Activated naive CD4-positive, alpha-beta T cell treated with Interleukin-2 at 50 U/mL for 16 hours (primary cell): ENCODE measurements around the gene RFESD.

Experiments
- DNase-seq: peaks from one replicate; pipeline ENCODE4 v3.0.0-alpha.2; 2020

Gene RFESD

DNA sequence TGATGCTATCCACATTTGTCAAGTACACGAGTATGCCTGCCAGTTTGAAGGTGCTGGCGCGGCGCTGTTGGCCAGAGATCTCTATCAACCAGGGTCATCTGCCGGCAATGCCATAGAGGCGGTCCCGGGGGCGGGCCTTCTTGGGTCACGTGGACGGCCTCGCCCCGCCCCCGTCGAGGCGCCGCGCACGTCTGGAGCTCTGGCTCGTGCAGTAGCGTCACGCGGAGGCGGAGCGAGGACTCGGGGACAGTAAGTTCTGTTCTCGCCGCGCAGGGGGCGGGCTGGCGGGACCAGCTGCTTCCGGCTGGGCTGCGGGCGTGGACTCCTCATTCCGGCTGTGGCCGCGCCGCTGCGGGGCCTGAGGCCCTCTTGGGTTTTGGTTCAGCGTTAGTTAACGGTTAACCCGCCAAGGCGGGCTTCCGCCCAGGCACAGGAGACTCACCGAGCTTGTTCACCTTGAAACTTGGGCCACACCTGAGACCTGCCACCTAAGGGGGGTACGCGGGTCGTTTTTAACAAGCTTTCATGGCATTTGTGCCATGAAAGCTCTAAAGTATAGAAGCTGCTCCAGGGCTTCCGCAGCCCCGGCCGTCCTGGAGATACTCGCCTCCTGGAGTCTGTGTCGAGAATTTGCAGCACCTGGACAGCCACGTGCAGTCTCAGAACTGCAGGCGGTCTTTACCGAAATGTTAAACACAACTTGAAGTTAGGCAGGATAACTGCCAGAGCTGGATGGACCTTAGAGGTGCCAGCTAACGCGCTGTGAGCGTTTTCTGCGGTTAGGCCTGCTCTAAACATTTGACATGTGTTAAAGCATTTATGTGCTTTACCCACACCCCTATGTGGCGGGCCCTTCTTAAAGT is at the start of gene RFESD:
TSS of gene RFESD (plus strand) at position 209 of the 863 bp plus-strand sequence. CDS start 5,495 bp downstream, outside the sequence.
- DNase-seq = peak; percentile 94

DNA sequence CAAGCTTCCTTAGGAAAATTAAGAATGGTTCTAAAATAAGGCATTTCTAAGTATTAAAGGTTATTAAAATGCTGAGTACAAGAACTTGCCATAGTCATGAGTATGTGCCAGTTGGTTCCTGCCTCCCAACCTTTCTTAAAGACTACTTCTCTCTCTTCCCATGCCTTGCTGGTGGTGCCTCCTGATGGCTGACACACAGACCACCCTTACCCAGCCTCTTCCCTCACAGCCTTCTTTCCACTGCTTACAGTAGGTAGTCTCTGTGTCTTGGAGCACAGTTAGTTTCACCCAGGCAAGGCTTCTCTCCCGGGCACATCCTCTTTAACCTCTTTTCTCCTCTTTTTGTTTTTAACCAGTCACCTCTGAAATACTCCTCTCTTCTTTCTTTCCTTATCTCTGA is 47.3 kb upstream of the RFESD start:
- no peak for DNase-seq

DNA sequence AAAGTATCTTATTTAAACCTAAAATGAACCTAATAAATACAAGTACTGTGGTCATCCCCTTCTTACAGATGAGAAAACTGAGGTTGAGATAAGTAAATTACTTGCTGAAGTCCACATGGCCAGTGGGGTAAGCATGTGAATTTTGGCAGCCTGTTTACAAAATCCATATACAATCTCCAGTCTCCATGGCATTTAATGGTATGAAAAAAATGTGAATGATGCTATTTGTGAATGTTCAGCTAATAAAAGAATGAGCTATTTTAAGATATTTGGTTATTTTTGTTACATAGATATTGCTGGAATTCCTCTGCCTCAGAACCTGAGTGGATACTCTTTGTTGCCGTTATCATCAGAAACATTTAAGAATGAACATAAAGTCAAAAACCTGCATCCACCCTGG is 46.0 kb upstream of the RFESD start:
- no peak for DNase-seq

DNA sequence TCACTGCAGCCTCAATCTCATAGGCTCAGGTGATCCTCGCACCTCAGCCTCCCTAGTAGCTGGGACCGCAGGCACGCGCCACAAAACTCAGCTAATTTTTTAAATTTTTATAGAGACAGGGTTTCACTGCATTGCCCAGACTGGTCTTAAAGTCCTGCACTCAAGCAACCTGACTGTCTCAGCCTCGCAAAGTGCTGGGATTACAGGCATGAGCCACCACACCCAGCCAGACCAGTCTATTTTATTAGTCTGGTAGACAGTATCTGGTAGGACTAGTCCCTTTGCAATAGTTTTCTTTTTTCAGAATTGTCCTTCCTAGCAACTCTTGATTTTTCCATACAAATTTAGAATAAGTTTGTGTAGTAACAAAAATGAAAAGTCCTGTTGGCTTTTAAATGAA is 40.8 kb upstream of the RFESD start:
- DNase-seq = no peak

DNA sequence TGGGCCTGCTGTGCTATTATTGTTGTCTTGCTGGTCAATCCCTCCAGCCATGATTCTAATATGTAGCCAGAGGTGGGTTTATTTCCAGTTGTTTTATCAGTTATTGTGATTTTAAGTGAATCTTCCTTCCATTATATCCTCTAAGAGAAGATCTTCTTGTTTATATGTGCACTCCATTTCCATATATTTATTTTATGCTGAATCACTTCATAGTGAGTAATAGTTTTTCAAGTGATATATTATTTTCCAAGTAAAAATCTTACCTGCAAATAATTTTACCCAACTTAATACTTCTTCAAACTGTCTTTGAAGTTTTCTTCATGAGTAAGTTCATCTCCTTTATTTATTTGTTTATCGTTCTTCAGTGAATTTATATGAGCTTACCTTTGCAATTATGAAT is 40.2 kb upstream of the RFESD start:
- DNase-seq = no peak

DNA sequence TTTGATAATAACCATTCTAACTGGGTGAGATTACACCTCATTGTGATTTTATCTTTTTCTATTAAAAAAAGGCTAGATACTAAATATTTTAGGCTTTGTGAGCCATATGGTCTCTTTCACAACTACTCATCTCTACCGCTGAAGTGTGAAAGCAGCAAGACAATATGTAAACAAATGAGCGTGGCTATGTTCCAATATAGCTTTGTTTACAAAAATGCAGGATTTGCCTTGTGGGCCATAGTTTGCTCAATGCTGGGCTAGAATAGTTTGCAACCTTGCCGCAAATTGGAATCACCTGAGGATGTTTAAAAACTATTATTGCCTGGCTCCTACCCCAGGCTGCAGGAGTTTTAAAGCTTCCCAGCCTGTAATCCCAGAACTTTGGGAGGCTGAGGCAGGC is 36.9 kb upstream of the RFESD start:
- no peak for DNase-seq

DNA sequence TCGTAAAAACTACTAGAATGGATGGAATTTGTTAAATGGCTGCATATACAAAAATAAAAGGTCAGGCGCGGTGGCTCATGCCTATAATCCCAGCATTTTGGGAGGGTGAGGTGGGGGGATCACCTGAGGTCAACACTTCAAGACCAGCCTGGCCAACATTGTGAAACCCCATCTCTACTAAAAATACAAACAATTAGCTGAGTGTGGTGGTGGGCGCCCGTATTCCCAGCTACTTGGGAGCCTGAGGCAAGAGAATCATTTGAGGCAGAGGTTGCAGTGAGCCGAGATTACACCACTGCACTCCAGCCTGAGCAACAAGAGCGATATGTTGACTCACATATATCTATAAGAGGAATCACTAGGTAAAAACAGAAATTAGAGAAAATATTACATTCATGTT is 36.0 kb upstream of the RFESD start:
- DNase-seq = no peak

DNA sequence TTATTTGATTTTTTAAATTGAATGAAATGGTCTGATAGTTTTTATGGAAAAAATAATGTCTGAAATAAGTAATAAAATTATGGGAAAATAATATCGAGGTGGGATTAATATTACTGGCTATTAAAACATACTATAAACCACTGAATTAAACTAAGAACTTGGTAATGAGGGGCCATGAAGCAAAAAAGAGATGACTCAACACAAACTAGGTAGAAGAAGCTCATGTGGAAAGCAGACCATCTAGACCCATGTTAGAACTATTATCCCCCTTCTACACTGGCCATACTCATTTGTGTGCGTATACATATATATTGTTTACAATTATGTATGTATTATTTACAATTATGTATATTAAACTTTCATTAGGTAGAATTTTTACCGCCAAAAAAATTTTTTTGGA is 35.2 kb upstream of the RFESD start:
- DNase-seq = no peak

DNA sequence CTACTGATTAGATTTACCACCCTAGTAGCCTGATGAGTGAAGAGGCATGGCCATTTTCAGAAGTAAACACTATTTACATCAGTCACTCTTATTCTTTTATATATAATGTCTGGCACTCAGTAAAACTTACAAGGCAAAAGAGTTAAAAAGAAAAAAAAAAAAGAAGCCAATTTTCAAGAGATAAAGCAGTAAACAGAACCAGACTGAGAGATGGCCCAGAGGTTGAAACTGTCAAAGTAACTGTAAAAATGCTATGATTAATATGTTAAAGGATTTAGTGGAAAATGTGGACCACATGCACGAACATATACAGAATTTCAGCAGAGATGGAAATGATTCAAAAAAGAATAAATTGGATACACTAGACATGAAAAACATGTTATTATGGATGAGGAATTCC is 33.1 kb upstream of the RFESD start:
- DNase-seq = no peak

DNA sequence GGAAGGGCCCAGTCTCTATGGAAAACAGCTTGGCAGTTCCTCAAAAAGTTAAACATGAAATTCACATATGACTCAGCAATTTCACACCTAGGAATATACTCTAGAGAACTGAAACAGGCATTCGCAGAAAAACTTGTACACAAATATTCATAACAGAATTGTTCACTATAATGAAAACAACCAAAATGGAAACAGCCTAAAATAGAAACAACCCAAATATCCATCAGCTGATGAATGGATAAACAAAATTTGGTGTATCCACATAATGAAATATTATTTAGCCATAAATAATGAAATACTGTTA is 31.5 kb upstream of the RFESD start:
- no peak for DNase-seq

DNA sequence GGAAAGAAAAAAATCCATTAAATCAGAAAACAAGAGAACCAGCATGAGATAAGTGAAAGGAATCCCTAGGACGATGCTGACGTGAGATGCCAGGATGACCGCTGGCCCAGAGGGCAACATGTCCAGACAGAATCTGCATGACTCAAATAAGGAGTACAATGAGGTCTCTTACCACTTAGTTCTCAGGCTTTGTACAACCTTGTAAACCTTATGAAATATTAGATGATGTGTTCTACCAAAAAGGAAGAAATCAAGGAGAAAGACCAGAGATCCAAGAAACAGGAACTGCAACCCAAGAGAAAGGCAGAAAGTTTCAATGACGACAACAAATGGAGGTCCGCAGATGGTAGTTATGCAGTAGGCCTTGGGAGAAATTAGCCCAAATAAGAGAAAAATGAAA is 29.5 kb upstream of the RFESD start:
- no peak for DNase-seq

DNA sequence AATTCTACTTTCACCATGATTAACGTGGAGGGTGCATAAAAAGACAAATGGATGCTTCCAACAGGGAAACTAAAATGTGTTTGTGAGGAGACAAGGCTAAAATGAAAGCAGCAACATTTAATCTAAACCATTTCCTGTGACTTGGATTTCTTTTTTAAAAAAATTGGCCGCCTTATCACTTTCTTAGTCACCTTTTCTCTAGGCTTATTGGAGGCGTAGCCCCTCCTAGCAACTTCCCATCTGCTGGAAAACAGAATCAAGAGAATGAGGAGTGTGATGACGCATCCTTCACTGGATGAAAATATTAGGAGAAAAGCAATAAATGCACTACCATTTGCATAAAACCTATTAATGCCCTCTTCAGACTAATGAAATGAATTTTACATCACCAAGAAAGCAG is 27.5 kb upstream of the RFESD start:
- no peak for DNase-seq

DNA sequence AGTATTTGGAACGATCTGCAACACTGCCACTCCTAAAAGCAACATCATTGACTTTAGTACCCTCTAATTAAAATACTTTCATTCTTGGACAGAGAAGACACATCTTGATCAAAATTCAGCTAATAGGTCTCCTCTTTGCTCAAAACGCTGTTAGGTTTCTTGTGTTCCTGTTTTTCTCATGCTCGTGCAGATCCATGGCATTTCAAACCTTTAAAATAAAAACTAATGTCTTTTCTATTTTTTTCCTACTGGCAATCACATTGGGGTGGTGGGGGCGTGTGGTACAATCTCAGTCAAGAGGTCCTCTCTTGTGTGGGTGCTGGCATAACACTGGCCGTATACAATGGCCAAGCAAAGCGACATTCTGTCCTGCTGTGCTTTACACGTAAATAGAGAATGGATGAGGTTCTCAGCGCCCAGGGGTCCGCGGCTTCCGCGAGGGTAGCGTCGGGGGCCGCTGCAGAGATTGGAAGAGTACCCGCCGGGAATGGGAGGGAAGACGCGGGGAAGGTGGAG is 27.0 kb upstream of the RFESD start:
- DNase-seq = no peak

DNA sequence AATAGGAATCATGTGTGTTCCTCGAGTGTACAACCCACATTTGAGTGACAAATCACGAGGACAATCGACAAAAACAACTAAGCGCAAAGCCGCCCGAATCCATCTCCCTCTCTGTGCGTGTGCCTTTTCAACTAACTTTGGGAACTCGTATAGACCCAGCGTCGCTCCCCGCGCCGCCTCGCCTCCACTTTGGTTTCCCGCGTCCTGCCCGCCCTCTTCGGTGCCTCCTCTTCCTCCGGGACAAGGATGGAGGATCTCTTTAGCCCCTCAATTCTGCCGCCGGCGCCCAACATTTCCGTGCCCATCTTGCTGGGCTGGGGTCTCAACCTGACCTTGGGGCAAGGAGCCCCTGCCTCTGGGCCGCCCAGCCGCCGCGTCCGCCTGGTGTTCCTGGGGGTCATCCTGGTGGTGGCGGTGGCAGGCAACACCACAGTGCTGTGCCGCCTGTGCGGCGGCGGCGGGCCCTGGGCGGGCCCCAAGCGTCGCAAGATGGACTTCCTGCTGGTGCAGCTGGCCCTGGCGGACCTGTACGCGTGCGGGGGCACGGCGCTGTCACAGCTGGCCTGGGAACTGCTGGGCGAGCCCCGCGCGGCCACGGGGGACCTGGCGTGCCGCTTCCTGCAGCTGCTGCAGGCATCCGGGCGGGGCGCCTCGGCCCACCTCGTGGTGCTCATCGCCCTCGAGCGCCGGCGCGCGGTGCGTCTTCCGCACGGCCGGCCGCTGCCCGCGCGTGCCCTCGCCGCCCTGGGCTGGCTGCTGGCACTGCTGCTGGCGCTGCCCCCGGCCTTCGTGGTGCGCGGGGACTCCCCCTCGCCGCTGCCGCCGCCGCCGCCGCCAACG is 26.3 kb upstream of the RFESD start, which contains the start of gene GPR150:
TSS of gene GPR150 (plus strand) at position 58 of the 840 bp plus-strand sequence. CDS start at position 247, 189 bp downstream.
- DNase-seq = peak; percentile 73

DNA sequence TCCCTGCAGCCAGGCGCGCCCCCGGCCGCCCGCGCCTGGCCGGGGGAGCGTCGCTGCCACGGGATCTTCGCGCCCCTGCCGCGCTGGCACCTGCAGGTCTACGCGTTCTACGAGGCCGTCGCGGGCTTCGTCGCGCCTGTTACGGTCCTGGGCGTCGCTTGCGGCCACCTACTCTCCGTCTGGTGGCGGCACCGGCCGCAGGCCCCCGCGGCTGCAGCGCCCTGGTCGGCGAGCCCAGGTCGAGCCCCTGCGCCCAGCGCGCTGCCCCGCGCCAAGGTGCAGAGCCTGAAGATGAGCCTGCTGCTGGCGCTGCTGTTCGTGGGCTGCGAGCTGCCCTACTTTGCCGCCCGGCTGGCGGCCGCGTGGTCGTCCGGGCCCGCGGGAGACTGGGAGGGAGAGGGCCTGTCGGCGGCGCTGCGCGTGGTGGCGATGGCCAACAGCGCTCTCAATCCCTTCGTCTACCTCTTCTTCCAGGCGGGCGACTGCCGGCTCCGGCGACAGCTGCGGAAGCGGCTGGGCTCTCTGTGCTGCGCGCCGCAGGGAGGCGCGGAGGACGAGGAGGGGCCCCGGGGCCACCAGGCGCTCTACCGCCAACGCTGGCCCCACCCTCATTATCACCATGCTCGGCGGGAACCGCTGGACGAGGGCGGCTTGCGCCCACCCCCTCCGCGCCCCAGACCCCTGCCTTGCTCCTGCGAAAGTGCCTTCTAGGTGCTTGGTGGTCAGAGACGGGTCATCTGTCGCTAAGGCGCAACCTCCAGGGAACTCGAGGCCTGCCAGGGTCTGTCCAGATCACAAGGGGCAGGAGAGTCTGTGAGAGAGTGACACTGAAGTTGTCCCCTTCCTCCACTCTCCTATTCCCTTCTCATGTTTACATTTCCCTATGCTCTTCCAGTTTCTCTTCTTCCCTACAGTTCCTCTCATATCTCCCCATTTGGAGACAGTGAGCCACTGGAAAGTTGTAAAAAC is 25.4 kb upstream of the RFESD start:
- peak; percentile 60 for DNase-seq

DNA sequence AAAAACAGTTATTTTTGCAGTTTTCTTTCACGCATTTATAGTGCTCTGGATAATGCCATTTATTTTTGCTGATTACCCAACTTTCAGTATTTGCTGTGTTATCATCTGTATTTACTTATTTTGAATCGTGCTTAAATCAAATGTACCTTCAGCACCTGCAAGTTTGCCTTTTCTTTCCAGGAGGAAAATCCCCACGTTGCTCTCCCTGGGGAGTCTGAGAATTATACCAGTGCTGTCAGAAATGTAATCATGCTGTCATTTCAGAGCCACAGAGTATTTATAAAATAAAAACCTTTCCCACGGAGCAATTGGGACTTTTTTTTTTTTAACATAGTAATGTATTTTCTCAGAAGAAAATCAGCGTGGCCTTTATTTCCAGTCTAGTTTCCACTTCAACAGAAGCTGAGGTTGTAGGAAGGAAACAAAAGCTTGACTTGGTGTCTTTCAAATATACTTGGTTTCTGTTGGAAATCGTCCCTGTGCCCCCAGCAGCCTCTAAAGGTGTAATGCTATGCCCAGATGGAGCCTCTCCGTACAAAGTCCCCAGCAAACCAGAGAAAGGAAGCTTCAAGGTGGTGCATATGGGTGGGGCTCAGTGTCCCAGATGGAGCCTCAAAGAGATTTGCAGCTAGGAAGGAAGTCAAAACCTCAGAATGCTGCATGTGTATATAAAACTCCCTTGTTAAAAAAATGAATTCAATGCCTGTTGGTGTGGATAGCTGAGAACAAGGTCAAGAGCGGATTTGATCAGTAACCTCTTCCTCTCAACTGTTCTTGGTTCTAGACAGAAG is 24.5 kb upstream of the RFESD start:
- DNase-seq = peak; percentile 16

DNA sequence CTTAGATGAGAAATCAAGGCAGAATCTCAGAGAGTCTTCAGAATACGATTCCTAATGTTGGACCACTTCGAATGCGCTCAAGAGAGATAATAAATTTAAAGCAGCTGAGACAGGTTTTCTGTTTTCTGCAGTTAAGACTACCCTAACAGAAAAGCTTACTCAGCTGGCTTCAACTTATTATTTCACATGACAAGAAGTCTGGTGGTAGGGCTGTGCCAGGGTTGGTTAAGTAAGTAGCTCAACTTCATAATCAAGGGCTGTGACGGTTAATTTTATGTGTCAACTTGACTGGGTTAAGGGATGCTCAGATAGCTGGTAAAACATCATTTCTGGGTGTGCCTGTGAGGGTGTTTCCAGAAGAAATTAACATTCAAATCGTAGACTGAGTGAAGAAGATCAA is 22.9 kb upstream of the RFESD start:
- no peak for DNase-seq

DNA sequence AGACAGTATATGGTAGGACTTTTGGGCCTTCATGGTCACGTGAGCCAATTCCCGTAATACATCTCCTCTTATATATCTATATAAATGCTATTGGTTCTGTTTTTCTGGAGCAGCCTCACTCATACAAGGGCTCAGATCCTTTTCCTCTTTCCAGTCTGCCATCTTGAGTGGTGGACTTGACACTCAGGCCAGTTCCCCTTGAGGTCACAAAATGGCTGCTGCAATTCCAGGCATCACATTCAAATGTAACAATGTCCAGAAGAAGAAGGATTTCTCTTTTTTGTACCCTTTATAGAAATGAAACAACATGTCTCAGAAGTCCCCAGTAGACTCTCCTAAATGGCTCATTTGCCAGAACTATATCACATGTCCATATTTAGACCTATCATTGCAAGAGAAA is 22.2 kb upstream of the RFESD start:
- no peak for DNase-seq

DNA sequence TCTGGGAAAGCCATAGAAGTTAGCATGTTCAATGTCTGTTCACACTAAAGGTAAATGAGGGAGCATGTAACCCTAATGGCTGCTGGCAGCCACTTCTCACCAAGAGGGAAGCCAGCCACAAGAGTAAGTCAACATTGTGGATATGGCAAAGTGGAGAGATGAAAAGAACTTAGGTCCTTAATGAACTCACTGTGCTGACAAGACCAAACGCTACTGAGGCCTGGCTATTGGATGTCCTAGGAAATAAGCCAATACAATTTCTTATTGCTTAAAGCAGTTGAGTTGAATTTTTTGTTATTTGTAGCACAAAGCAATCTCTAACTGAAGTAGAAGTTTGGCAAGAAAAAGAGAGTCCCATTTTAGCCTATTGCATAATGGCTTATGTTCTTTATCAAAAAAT is 19.9 kb upstream of the RFESD start:
- no peak for DNase-seq

DNA sequence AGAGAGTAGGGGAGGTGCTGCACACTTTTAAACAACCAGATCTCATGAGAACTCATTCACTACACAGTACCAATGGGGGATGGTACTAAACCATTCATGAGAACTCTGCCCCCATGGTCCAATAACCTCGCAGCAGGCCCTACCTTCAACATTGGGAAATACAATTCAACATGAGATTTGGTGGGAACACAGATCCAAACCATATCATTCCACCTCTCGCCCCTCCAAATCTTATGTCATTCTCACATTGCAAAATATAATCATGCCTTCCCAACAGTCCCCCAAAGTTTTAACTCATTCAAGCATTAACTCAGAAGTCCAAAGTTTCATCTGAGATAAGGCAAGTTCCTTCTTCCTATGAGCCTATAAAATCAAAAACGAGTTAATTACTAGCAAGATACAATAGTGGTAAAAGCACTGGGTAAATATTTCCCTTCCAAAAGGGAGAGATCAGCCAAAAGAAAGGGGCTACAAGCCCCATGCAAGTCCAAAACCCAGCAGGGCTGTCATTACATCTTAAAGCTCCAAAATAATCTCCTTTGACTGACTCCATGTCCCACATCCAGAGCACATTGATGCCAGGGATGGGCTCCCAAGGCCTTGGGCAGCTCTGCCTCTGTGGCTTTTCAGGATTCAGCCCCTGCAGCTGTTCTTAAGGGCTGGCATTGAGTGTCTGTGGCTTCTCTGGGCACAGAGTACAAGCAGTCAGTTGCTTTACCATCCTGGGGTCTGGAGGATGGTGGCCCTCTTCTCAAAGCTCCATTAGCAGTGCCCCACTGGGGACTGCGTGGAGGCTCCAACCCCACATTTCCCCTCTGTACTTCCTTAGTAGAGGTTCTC is 18.4 kb upstream of the RFESD start:
- DNase-seq = no peak

DNA sequence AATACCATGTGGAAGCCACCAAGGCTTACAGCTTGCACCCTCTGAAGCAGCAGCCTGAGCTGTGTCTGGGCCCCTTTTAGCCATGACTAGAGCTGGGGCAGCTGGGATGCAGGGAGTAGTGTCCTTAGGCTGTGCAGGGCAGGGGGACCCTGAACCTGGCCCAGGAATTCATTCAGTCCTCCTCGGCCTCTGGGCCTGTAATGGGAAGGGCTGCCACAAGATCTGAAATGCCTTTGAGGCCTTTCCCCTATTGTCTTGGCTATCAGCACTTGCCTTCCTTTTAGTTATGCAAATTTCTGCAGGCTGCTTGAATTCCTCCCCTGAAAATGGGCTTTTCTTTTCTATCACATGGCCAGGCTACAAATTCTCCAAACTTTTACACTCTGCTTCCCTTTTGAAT is 17.6 kb upstream of the RFESD start:
- DNase-seq = no peak
